22Rv1 (cell line): ENCODE data around the gene KCNIP3.

Experiments used
- CTCF ChIP-seq: fragments of 450-650 bp; IDR thresholded peaks from 2 replicates; pipeline ENCODE4 v1.5.1; 2017; ENCODE audit warnings: mild to moderate bottlenecking
- ZFX ChIP-seq: fragments of 450-650 bp; IDR thresholded peaks from 2 replicates; pipeline ENCODE4 v1.6.1; 2017; ENCODE audit warnings: antibody characterized with exemption, borderline replicate concordance

GRCh38 chr2:95309599-95309998 lies 12.5 kb downstream of the KCNIP3 start:
- TF ChIP-seq CTCF, result no peak
- TF ChIP-seq ZFX, result no peak
